ENCODE data around the gene CLPX. TPM values are rescaled to one million over a fixed set of nuclear protein-coding genes. Genes with fewer than 3 reads are reported as not detected.
"Not testable (repeated sequence)": the region's sequence is repeated elsewhere in the genome, so short reads cannot be mapped to it uniquely, and the experiment has no call there.

CLPX gene
- total RNA-seq, result 71.0 TPM

DNA sequence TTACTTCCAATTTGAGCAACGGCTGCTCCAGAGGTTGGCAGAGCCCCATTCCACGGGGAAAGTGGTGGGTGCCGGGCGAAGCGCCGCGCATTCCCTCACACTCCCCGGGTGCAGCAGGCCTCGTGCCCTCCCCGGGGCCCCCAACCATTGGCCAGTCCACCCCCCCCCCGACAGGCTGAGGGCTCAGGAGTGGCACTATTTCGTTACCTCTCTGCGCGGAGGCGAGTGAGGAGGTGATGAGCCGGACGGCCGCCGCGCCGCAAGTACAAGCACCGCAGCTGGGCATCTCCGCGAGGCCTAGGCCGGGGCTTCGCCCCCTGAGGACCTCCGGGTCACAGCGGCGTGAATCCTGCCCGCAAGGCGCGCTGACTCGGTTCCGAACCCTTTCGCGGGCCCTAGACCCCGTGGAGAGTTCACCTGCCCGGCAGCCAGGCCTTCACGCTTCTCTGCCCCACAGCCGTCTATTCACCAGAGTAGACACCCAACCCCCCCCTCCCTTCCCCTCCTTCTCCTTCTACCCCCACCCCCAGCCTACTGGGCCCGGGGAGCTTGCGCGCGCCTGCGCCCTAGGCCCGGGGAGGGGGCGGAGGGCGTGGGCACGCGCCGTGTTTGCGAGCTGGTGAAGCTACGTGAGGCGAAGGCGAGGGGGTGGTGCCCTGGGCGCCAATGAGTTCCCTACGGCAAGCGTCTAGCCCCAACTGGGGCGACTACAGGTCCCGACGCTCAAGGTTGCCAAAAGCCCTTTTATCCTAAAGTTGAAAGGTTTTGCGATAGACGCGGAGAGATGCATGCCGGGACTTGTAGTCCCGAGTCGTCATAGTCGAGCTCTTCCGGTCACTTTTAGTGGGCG lies at the start of gene CLPX:
Gene CLPX, minus strand, starts transcription at position 475 of the 850 bp plus-strand sequence. Its CDS starts 189 bp downstream, at position 286.
- peak; percentile 89 for DNase-seq

DNA sequence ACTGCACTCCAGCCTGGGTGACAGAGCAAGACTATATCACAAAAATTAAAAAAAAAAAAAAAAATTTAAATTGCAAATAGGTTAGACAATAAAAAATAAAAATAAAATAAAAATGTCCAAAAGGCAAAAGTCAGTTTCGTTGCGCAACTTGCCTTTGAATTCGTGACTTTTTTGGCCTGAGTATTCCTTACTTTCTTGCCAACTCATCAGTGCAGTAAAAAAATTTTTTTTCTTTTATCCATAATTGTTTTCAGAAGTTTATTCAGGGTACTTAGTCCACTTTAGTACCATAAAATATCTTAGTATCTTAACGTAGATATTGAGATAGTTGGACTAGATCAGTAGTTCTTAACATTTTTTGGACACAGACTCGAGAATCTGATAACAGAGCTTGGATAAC lies 48.6 kb upstream of the CLPX start:
- no peak for DNase-seq

DNA sequence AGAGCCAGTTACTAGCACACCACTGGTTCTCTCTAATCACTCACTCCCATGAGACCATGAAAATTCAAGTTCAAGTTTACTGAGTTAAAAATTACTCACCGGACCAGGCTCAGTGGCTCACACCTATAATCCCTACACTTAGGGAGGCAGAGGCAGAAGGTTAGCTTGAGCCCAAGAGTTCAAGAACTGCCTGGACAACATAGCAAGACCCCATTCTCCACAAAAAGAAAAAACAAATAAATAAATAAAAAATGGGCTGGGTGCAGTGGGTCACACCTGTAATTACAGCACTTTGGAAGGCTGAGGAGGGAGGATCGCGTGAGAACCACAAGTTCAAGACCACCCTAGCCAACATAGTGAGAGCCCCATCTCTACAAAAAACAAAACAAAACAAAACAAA lies 47.4 kb upstream of the CLPX start:
- no peak for DNase-seq

DNA sequence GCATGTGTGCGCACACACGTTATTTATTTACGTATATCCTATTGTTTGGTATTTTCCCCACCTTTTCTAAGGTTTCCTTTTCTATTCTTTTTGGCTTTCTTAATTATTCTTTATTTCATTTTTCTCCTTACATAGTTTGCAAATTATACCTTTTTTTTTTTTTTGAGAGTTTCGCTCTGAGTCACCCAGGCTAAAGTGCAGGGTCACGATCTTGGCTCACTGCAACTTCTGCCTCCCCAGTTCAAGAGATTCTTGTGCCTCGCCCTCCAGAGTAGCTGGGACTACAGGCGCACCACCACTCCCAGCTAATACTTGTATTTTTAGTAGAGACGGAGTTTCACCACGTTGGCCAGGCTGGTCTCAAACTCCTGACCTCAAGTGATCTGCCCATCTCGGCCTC lies 46.2 kb upstream of the CLPX start:
- no peak for DNase-seq

DNA sequence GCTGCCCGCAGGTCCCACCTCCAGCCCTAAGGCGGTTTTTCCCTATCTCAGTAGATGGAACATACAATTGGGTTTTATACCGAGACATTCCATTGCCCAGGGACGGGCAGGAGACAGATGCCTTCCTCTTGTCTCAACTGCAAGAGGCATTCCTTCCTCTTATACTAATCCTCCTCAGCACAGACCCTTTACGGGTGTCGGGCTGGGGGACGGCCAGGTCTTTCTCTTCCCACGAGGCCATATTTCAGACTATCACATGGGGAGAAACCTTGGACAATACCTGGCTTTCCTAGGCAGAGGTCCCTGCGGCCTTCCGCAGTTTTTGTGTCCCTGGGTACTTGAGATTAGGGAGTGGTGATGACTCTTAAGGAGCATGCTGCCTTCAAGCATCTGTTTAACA lies 41.8 kb upstream of the CLPX start:
- DNase-seq, result not testable (repeated sequence)

DNA sequence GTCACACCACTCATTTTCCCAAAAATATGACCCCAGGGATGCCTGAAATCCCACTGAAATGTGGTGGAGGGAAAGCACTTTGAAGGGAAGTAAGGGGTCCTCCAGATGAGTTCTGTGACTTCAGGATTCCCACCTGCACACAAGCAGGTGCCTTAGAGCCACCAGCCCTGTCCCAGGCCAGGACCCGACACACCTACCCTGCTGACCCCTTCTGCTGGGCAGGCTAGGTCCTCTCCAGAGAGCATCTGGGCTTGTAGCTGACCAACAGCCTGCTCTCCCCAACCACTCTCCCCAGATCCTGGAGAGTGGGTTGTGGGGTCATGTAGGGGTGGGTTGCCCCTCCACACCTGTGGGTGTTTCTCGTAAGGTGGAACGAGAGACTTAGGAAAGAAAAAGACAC lies 41.1 kb upstream of the CLPX start:
- DNase-seq, result no peak

DNA sequence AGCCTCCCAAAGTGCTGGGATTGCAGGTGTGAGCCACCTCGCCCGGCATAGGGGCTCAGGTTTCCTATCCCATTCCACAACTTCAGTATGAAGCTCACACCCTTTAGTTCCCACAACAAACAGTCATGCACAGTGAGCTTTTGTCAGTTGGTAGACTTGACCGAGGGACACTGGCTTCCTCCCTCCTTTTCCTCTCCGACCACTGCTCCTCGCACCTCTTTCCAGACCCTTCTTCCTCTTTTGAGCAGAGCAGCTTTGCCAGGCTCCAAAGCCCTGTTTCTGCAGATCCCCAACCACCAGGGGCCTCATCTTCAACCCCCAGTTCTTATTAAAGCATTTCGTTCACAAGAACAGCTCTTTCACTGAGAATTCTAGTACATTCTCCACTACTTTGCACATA lies 38.9 kb upstream of the CLPX start:
- DNase-seq, result no peak

DNA sequence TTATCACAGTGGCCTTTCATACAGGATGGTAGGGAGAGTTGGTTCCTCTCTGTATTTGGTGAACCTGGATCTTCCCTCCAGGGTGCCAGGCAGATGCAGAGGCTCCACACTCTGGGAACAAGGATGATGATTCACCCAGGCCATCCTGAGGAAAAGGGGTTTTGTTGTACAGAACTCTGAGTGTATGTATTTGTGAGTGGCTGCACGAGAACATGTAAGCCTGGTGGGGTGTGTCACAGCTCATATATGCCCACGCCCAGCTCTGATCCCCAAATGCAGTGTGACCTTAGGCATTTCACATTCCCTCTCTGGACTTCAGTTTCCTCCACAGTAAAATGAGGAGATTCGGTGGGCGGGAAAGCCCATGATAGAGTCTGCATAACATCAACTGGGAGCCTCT lies 37.7 kb upstream of the CLPX start:
- no peak for DNase-seq

DNA sequence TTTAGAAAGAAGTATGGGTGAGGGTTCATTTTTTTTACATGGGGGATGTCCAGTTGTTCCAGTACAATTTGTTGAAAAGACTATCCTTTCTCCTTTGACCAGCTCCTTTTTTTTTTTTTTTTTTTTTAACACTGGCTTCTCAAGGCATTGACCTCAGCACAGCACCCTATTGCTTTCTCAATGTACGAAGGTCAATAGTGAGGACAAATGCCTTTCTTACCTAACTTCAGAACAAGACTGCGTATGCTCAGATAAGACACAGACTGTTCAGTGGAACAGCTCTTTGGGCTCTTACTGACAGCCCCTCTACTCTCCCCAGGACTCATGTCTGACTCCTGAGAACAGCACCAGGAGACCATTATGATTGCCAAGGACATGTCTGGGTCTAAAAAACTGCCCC lies 36.6 kb upstream of the CLPX start:
- DNase-seq, result no peak

DNA sequence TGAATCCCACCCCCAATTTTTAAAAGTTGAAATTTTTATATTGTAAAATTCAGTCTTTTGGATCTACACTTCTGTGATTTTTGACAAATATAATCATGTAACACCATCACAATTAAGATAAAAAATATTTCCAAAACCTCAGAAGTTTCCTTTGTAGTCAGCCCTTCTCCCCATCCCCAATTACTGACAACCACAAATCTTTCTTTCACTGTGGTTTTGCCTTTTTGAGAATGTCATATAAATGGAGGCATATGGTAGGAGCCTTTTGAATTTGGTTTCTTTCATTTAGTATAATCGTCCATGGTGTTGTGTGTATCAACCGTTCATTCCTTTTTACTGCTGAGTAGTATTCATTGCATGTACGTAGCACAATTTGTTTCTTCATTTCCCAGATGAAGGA lies 34.0 kb upstream of the CLPX start:
- DNase-seq, result no peak

DNA sequence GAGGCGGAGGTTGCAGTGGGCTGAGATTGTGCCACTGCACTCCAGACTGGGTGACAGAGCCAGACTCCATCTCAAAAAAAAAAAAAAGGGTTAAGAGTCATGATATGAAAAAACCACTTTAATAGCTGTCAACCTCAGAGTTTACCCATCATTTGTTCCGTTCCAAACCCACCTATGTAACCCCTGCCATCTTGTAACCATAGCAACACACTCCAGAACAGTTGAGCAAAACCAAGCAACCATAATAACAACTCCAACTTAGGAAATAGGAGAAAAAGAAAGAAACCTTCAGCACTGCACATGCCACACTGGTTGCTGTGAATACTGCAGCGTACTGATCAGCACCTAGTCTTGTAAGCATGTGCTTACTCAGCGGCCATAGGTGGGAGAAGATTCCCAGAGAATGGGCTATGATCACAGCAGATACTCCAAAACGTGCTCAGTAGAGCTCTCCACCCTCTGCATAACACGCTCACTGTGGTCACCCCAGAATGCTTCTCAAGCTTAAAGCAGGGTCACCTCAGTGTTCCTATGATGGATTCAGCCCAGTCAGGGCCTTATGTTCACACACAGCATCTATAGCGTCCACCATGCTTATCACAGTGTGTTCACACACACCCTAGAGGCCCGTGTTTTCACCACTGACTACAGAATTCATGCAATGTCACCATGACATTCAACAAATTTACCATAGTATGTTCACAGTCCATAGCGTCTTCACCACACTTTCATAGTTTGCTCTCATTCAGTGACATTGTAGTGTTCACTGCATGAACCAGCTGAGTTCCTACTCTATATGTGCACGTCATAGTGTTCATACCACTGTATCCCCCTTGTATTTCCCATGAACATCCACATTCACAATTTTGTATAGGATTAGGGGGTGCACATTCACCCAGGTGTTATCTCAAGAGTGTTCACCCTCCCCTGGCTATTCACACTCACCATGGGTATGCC lies 32.7 kb upstream of the CLPX start:
- no peak for DNase-seq

DNA sequence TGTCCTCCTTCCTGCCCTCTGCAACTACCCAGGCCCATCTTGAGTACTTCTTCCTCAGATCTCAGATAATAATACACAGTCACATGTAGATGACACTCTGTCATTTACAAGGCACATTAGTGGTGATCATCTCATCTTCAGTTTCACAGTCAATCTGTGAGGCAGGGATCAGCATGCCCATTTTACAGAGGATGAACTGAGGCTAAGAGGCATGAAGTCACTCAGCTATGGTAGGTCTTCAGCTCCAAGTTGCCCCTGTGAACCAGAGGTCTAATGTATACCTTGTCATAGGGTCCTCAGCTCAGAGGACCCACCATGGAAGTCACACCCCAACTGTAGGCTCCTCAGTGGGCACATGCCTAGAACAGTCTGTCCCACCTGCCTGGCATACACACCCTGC lies 30.4 kb upstream of the CLPX start:
- no peak for DNase-seq

DNA sequence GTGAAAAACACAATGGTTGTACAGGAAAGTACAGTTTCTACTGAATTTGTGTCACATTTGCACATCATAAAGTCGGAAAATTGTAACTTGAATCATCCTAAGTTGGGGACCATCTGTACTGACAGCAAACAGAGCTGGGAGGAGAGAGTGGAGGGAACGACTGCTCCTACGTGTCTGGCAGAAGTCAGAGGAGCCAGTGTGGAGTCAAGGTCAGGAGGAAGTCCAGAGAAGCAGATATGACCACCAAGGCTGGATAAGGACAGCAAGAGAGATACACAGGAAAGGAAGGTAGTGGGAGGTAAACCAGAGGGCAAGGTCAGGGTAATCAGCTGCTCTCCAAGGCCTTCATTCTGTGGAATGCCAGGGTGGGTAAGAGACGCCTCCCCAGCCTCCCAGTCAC lies 28.9 kb upstream of the CLPX start:
- no peak for DNase-seq

DNA sequence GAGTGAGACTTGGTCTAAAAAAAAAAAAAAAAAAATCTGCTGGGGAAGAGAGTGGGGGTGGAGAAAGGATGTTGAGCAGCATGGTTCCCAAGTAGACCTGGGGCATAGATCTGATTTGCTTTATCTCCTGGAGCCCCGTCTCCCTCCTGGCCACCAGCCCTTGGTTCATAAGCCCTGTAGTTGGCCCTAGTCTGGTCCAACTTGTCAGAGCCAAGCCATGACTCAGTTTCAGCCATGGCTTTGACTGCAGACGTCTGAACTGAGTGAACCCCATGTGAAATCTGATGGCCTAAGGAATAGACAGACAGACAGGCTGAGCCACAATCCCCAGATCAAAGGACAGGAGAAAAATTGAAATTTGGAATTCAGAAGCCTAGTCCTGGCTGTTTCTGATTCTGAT lies 28.1 kb upstream of the CLPX start:
- DNase-seq, result no peak

DNA sequence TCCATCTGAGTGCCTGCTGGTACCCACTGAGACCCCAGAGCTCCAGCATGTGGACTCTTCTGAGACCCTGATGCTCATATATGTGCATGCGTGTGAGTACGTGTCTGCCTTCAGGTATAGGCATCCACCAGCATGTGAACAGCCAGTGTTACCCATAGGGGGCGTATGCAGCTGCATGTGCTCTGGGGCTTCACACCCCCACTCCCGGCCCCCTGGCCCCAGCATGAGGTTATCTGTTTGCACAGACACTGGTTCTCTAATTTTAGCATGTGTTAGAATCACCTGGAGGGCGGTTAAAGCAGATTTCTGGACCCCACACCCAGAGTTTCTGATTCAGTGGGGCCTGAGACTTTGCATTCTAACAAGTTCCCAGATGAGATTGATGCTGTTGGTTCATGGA lies 27.0 kb upstream of the CLPX start:
- no peak for DNase-seq

DNA sequence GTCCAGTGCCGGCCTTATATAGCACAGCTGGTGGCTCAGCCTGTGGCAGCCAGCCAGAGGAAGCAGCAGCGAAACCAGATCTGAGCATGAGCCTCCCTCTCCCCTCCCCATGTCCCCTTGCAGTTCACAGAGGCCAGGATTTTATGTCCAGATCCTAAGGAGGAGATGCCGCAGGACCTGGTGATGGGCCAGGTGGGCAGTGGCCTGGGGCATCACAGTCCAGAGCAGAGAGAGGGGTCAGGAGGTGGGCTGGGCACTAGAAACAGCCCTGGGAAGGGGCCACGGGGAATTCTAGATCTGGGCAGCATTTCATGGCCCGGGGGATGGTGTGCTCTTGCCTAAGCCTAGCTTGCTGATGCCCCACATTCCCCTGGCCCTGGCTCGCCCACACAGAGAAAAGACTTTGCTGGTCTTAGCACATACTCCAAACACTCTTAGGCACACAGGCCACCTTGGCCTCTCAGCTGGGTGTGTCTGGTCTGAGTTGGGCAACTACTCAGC lies 26.4 kb upstream of the CLPX start:
- no peak for DNase-seq

DNA sequence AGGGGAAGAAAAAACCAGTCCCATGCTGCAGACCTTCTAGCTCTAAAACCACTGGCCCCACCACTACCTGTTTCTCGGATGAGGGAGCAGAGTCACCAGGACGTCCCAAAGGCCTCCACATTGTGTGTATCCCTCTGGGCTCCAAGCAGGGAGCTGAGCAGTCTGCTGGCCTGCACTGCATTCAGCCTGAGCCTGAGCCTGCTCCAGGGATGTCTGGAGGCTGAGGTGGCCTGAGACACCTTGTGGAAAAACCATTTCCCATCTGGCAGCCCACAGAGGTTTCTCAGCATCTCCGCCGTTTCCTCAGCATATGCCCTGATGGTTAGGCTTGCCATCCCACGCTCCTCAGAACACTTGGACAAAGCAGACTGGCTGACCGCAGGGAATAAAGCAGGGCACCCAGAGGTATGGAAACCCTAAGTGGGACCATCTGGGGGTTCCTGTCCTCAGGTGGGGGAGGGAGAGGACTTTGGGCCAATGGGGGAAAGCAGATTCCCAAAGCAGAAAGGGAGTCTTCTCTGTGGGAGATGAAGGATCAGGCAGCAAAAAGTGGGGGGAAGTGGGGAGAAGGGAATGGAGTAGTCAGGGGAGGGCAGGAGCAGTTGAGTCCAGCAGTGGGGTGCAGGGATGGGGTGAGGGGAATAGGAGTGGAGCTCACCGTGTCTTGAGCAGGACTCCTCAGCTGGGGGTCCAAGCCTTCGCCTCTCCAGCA lies 25.8 kb upstream of the CLPX start, which contains the start of gene CILP:
Gene CILP, minus strand, starts transcription at position 704 of the 712 bp plus-strand sequence. CDS start 1,718 bp downstream, outside the sequence.
- no peak for DNase-seq

DNA sequence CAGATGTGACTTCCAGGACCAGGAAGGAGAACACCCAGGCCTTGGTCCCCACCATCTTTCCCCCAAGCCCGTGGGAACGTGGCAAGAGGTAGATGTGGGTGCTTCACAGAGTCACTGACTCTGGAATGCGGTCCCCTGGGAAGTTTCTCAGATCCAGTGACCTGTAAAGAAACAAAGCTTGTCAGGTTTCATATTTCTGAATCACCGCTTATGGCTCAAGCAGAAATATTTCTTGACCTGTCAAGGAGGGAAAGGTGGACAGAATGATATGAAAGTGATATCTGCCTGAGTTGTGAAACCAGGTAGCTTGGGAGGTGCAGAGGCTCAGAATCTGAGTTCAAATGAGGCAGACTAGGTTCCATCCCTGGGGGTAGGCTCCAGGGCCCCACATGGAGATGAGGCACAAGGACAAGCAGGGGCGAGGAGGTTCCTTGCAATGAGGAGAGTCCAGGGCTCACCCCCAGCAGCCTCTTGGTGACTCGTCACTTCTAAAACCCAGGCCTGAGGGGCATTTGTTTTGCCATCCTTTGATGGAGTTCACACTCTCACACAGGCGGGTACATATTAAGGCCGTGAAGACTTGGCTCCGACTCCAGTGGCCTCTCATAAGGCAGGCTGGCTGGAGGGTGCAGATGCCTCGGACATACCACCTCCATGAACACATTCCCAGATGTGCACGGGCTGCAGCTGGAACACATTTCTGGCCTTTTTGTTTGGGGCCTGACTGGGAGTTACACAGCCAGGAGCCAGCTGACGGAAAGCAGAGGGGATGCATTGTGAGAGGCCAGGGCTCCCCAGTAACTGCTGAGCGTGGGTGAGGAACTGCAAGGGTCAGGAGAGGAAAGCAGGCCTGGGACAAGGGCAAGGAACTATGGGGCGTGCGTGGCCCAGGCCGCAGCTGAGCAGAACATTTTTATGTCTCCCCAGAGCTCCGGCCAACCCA lies 24.8 kb upstream of the CLPX start:
- DNase-seq, result no peak

DNA sequence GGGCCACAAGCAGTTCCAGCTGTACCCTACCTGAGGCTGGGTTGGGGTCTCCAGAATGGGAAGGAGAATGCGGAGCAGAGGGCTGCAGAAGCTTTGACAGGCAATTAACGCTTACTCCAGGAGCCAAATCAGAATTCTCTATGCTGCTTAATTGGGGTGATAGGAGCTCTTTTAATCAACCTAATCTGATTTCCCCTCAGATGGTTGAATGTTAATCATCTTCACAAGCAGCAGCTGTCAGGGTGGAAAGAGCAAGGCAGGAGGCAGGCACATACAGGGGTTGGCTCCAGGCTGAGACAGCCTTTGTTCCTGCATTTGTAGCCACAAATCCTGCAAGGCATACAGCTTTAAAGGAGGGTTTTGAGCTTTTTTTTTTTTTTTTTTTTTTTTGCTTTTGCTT lies 23.5 kb upstream of the CLPX start:
- no peak for DNase-seq

DNA sequence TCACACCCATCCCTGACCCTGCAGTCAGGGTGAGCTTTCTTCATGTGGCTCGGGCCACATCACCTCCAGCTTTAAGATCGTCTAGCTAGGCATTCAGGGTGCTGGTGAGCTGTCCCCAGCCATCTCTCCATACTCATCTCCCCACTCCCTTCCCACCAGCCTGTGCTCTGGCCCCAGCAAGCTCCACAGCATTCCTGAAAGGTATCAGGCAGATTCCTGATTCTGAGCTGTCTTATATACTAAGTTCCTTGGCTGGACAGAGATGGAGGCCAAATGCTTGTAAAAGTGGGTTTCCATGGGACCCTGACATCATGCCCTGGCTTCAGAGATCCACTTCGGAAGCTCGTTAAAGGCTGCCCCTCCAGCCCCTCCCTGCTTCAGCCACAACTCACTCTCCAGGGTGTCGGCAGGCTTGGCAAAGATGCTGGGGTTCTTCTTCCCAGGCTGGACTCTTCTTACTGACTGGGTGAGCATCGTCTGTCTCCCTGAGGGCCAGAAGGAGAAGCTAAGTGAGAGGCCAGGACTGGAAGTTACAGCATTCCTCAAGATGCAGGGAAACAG lies 22.2 kb upstream of the CLPX start:
- no peak for DNase-seq

DNA sequence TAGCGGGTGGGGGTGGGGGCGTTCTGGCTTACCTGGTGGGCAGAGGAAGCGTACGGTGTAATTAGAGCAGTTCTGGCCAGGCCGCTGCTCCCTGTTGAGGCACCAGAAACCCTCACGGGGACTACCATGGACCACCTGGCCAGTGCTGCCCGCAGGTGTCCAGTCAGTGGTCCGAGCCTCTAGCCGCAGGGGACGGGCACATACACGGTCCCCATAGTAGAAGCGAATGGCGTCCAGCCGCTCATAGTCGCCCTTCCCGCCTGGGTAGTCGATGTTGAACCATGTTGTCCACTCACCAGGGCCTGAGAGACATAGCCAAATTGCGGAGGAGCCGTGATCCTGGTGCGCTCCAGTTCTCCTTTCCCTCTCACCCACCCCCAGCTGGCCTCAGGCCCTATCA lies 21.6 kb upstream of the CLPX start:
- no peak for DNase-seq

Measured in occipital lobe (tissue), 2 donors.